Measurements from ENCODE around the gene NNT. TPM values are rescaled to one million over a fixed set of nuclear protein-coding genes. Genes with fewer than 3 reads are reported as not detected.
"Not testable (repeated sequence)": the region's sequence is repeated elsewhere in the genome, so short reads cannot be mapped to it uniquely, and the experiment has no call there.

The NNT gene
- total RNA-seq = 55.8 and 68.1 TPM in 2 replicates

GRCh38 chr5:43602461-43603343 is at the start of gene NNT:
Gene NNT (plus strand): TSS chr5:43603180. CDS start chr5:43609196, 6,016 bp downstream.
- peak; percentile 68 to 75 for DNase-seq (ENCODE audit: low read depth in 2 of 2)

DNA sequence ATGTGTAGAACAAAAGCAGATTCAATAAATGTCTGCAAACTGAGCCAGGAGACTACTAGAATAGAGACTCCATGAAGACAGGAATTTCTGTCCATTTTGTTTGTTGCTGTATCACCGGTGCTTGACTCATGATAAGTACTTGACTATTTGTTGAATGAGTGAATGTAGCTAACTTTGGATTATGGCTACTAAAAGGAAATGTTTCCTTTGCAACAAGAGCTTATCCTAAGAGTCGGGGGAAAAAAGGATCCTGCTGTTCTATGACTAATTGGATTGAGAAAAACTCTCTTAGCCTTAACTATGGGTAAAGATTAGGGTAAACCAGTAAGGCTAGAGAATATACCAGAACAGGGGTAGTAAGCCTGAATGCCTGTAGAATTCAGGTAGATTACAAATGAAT is 49.6 kb upstream of the NNT start:
- DNase-seq (ENCODE audit: low read depth in 2 of 2) = peak in 1 of 2 donors; percentile 23

DNA sequence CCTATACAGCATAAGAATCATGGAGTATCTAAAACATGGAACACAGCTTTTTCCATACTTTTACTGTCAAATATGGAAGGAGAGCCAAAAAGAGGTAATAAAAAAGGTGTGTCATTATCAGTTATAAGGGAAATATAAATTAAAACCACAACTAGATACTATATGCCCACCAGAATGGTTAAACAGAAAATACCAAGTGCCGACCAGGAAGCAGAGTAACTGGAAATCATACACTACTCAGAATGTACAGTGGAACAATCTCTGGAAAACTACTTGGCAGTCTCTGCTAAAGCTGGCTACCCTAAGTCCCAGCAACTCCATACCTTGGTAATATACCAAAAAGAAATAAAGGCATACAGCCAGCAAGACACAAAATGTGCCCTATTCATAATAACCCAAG is 48.5 kb upstream of the NNT start:
- DNase-seq (ENCODE audit: low read depth in 2 of 2) = no peak

DNA sequence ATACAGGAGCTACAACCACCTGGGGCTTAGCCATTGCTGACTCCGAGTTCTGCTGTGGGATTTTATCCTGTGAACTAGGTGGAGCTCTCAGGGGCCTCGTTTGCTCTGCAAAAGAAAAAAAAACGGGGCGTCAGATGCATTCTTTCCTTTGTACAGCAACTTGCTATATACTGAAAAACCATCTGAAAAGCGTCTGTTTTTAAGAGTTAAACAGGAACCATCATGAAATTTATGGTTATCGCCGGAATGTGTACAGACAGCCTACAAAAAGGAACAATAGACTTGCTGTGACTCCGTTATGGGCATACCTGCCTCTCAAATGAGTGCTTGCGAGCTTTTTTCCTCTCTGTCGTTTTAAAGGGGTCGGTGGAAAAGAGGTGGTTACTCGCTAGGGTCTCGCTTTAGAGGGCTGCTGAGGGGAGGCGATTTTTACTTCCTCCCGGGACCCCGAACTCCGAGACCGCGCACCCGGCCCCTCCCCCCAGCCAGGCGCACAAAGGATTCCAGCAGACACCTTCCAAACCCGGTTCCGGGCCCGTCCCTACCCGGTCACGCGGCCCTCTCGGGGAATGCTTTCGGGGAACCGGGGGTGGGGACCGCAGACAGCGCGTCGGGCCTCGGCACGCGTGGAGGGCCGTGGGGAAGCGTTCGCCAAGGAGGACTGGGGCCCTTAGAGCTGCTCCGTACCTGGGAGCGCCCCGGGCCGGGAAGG is 46.9 kb upstream of the NNT start:
- peak; percentile 57 to 69 for DNase-seq (ENCODE audit: low read depth in 2 of 2)

DNA sequence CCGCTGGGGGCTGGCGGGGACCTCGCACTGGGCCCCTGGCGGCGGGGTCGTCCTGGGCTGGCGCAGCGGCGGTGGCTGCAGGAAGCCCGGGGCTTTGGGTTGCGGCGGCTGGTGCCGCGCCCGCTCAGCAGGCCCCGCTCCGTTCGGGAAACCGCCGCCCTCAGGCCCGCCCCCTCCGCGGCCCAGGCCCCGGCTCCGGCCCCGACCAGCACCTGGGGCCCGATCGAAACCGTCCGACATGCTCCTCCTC is 46.4 kb upstream of the NNT start:
- not testable (repeated sequence) for DNase-seq (ENCODE audit: low read depth in 2 of 2)

DNA sequence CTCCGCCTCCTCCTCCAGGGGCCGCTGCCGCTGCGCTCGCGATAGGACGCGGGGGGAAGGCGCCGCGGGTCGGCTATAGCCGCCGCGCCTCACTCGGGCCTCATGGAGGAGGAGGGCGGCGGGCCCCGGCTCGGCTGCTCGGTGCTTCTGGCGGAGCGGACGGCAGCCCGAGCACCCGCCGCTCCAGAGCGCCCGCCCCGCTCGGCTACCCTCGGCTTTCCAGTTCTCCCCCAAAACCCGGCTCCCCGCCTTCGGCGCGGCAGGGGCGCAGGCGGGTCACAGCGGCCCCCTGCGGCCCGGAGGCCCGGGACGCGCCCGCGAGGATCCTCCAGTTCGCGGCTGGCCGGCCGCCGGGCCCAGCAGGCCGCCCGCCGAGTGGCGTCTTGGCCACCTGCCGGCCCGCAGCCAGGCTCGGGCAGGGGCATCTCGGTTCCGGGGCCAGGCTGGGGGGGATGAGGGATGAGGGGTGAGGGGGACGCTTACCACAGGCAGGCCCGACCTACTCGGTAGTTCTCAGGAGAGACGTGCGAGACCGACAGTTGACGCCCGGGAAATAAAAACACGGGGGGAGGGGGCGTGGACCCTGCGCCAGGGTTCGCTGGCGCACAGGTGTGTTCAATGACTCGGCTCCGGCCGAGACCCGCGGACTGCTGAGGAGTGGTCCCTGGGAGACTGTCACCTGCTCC is 46.0 kb upstream of the NNT start, which contains the start of gene PAIP1:
Gene PAIP1, minus strand, starts transcription at position 221 of the 686 bp plus-strand sequence. CDS start 231 bp downstream, outside the sequence.
- peak; percentile 91 to 93 for DNase-seq (ENCODE audit: low read depth in 2 of 2)

DNA sequence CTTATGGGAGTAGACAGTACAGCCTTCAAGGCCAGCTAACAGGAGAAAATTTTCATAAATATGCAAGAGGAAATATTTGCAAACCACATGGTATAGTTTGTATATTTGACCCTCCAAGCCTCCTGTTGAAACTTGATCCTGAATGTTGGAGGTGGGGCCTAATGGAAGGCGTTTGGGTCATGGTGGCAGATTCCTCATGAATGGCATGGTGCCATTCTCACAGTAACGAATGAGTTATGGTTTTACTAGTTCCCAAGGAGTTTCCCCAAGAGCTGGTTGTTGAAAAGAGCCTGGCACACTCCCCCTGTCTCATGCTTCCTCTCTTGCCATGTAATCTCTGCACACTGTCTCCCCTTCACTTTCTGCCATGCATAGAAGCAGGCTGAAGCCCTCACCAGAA is 42.9 kb upstream of the NNT start:
- DNase-seq (ENCODE audit: low read depth in 2 of 2) = no peak

GRCh38 chr5:43561356-43561755 is 41.6 kb upstream of the NNT start:
- no peak for DNase-seq (ENCODE audit: low read depth in 2 of 2)

DNA sequence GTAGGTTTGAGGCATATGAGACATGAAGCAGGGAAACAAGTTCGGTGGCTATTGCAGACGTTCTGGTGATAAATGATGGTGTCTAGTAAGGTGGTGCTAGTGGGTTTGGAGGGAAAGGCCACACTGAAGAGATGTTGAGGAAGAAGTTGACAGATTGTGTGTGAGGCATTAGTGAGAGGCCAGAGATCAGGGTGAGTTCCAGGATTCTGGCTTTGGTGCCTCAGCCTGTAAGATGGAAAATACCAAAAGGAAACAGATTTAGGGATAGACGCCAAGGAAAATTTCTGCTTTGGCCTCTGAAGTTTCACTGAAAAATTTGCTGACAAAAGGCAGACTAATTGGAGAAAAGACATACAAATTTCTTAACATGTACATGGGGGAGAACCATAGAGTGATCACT is 39.7 kb upstream of the NNT start:
- peak in 1 of 2 donors; percentile 22 for DNase-seq (ENCODE audit: low read depth in 2 of 2)

GRCh38 chr5:43564289-43564850 is 38.6 kb upstream of the NNT start:
- DNase-seq (ENCODE audit: low read depth in 2 of 2) = no peak

DNA sequence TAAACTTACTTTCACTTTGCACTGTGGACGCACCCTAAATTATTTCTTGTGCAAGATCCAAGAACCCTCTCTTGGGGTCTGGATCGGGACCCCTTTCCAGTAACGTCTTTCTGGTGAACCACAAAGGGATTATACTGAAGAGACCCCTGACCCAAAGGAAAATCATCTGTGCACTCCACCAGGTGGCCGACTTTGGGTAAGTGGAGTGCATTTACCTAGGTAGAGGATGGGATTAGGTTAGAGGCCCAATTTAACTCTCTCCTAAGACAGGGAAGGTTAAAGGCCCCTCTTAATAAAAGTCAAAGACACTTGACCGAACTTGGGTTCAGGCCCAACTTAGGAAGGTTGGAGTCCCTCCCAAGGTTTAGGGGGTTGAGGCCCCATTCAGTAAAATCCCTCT is 37.9 kb upstream of the NNT start:
- no peak for DNase-seq (ENCODE audit: low read depth in 2 of 2)

- no peak for DNase-seq (ENCODE audit: low read depth in 2 of 2)
These were observed 35.0 kb upstream of the NNT start for GRCh38 chr5:43567967-43568366.

DNA sequence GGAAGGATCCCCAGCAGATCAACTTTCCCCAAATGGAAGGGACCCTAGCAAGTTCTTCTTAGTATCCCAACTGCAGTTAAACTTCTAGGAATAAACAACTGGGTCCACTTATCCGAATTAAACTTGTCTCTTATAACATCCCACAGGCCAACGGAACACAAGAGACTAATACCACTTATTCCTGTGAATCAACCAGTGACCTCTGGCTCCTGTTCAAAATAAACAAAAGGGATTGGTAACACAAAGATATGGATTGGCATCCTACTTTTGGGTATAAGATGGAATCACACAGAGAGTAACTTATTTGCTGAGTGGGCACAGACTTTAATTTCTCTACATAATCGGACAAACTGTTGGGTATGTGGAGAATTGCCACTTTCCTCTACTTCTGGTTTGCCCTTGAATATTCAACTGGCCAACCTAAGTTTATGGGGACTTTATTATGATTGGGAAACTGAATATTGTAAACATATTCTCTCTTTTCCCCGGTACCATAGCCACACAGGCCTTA is 33.7 kb upstream of the NNT start:
- no peak for DNase-seq (ENCODE audit: low read depth in 2 of 2)

- DNase-seq (ENCODE audit: low read depth in 2 of 2) = no peak
These were observed 32.4 kb upstream of the NNT start for GRCh38 chr5:43570450-43571158.

- DNase-seq (ENCODE audit: low read depth in 2 of 2) = no peak
These were observed 31.7 kb upstream of the NNT start for GRCh38 chr5:43571237-43571636.

DNA sequence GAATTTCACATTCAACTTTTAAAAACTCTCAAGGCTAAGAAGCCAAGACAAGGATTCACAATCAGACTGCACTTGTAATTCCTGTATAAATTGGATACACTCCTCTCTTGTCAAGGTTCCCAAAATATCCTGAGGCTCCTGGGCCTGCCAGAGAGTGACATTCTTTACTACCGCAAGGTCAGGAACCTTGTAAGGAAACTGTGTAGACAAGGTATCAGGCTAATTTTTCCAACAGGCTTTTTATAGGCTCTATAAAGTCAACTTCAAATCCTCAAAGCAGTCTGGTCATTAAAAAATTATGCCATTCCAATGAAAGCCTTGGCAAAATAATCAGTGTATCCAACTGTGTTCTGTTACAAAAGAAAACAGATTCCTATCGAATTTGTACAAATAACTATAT is 30.6 kb upstream of the NNT start:
- no peak for DNase-seq (ENCODE audit: low read depth in 2 of 2)

DNA sequence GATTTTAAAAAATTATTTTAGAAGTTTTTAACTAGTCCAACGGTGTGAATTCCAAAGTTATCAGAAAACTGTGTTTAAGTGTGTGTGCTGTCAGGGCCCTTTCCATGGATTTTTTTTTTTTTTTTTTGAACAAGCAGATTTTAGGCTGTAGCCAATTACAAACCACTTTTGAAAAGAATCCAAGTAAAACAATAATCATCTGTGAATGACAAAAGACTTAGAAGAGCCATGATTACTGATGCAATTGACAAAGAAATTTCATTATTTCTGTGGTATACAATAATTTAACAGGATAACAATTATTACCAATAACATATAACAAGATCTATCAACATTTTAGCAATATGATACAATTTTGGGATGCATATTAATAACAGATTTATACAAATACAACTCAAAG is 29.9 kb upstream of the NNT start:
- peak; percentile 6 to 68 for DNase-seq (ENCODE audit: low read depth in 2 of 2)

DNA sequence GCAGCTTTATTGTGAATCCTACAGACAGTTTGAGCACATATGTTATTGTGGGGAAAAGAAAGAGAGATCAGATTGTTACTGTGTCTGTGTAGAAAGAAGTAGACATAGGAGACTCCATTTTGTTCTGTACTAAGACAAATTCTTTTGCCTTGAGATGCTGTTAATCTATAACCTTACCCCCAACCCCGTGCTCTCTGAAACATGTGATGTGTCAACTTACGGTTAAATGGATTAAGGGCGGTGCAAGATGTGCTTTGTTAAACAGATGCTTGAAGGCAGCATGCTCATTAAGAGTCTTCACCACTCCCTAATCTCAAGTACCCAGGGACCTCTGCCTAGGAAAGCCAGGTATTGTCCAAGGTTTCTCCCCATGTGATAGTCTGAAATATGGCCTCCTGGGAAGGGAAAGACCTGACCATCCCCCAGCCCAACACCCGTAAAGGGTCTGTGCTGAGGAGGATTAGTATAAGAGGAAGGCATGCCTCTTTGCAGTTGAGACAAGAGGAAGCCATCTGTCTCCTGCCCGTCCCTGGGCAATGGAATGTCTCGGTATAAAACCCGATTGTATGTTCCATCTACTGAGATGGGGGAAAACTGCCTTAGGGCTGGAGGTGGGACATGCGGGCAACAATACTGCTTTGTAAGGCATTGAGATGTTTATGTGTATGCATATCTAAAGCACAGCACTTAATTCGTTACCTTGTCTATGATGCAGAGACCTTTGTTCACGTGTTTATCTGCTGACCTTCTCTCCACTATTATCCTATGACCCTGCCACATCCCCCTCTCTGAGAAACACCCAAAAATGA is 22.4 kb upstream of the NNT start:
- DNase-seq (ENCODE audit: low read depth in 2 of 2) = not testable (repeated sequence)

- no peak for DNase-seq (ENCODE audit: low read depth in 2 of 2)
These were observed 21.6 kb upstream of the NNT start for GRCh38 chr5:43581398-43581797.
